Measurements from ENCODE around the gene EIF4A3. TPM values are rescaled to one million over a fixed set of nuclear protein-coding genes. Genes with fewer than 3 reads are reported as not detected.

EIF4A3 gene
- polyA plus RNA-seq, 1 donor (not counting 4 experiments of a cell fraction or from before 2014, with no cell fraction given) = 143 TPM

DNA sequence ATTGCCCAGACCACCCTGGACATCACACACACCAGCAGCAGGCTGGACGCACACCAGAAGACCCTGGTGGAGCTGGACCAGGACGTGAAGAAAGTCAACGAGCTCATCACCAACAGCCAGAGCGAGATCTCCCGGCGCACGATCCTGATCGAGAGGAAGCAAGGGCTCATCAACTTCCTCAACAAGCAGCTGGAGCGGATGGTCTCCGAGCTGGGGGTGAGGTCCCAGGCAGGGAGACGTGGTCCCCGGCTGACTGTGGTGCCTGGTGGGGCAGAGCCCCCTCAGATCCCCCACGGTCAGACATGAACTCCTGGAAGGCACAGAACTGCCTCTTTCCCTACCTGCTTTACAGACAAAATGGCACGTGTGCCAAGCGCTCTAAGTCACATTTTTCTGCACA lies 62.2 kb downstream of the EIF4A3 start:
- DNase-seq (ENCODE audit: low read depth, low spot score) = no peak
- Histone ChIP-seq H2AFZ (ENCODE audit: control insufficient read depth, low read length) (no peak overlapping the region), H3K4me1 (ENCODE audit: control insufficient read depth, extremely low read depth, insufficient read depth, low read length) (no peaks in the 10 kb centered on the region), H3K27ac (ENCODE audit: control insufficient read depth, insufficient read depth, low read length) (no peak overlapping the region), H3K9ac (ENCODE audit: control insufficient read depth, extremely low read depth, insufficient read depth, low read length) (no peak overlapping the region), H3K4me2 (ENCODE audit: control insufficient read depth, extremely low read depth, insufficient read depth, low read depth, low read length) (no peak overlapping the region), H3K9me1 (ENCODE audit: control insufficient read depth, extremely low read depth, insufficient read depth, low read length) (no peaks in the 10 kb centered on the region), H3K36me3 (ENCODE audit: control insufficient read depth in 2 of 2, extremely low read depth in 1 of 2, insufficient read depth in 2 of 2, low read length in 2 of 2) (no peaks in the 10 kb centered on the region), H3K27me3 (ENCODE audit: control insufficient read depth, extremely low read depth, insufficient read depth, low read length) (peaks cover 7% of the 10 kb centered on the region), H4K20me1 (ENCODE audit: control insufficient read depth, extremely low read depth, insufficient read depth, low read length) (no peaks in the 10 kb centered on the region), H3K79me2 (ENCODE audit: control insufficient read depth, insufficient read depth, low read length) (no peaks in the 10 kb centered on the region), H3K4me3 (ENCODE audit: control insufficient read depth in 2 of 3, extremely low read depth in 1 of 3, insufficient read depth in 2 of 3, low read depth in 1 of 3, low read length in 3 of 3) (no peak overlapping the region), H3K9me3 (ENCODE audit: control insufficient read depth, low read depth, low read length) (no peaks in the 10 kb centered on the region)
- FAIRE-seq = no peak
- TF ChIP-seq EZH2 (IDR thresholded peaks at IDR 0.05; ENCODE audit: low read length) = no peak
- TF ChIP-seq, protein P1, sequence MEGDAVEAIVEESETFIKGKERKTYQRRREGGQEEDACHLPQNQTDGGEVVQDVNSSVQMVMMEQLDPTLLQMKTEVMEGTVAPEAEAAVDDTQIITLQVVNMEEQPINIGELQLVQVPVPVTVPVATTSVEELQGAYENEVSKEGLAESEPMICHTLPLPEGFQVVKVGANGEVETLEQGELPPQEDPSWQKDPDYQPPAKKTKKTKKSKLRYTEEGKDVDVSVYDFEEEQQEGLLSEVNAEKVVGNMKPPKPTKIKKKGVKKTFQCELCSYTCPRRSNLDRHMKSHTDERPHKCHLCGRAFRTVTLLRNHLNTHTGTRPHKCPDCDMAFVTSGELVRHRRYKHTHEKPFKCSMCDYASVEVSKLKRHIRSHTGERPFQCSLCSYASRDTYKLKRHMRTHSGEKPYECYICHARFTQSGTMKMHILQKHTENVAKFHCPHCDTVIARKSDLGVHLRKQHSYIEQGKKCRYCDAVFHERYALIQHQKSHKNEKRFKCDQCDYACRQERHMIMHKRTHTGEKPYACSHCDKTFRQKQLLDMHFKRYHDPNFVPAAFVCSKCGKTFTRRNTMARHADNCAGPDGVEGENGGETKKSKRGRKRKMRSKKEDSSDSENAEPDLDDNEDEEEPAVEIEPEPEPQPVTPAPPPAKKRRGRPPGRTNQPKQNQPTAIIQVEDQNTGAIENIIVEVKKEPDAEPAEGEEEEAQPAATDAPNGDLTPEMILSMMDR (optimal IDR thresholded peaks at IDR 0.05 in 1 of 3, IDR thresholded peaks at IDR 0.05 in 1 of 3, conservative IDR thresholded peaks at IDR 0.05 in 1 of 3; ENCODE audit: extremely low read depth in 1 of 3, insufficient read depth in 2 of 3, low read length in 3 of 3) = no peak
- dilution Hi-C loops (cut with MboI; ENCODE audit: extremely low pct_ligation_motif_present, low sequenced_read_pairs) = no loop called here

Small RNAs within 50 kb of the gene (small RNA-seq; reads per million reads assigned to genes)
- gene AC087741.2 (ENCODE audit: insufficient read length in 3 of 3, low read depth in 3 of 3, low replicate concordance in 1 of 3) = 0 reads per million in 3 experiments
- 0 reads per million in 3 experiments for gene MIR1268B (ENCODE audit: insufficient read length in 3 of 3, low read depth in 3 of 3, low replicate concordance in 1 of 3)

Other genes starting within 250 kb of the EIF4A3 start
- 8.4 to 8.9 TPM (median 8.6 TPM) in 3 replicates for gene TBC1D16, start 111.3 kb downstream of the EIF4A3 start, polyA plus RNA-seq
- gene CCDC40, start 110.5 kb downstream of the EIF4A3 start, polyA plus RNA-seq = 1.9 to 2.4 TPM (median 2.2 TPM) in 3 replicates
- 3.2 to 9.8 TPM (median 5.8 TPM) in 3 replicates for gene GAA, start 45.5 kb downstream of the EIF4A3 start, polyA plus RNA-seq
- gene CARD14, start 22.9 kb upstream of the EIF4A3 start, polyA plus RNA-seq = 0.23 to 1.6 TPM (median 0.49 TPM) in 3 replicates
- 8.9 to 21.5 TPM (median 9.6 TPM) in 3 replicates for gene SGSH, start 73.2 kb upstream of the EIF4A3 start, polyA plus RNA-seq
- gene SLC26A11, start 73.3 kb upstream of the EIF4A3 start, polyA plus RNA-seq = 2.2 to 4.7 TPM (median 3.0 TPM) in 3 replicates
- gene RNF213, start 113.7 kb upstream of the EIF4A3 start, polyA plus RNA-seq = 21.0 to 34.1 TPM (median 24.4 TPM) in 3 replicates

Measured in keratinocyte (primary cell).